ENCODE data around the gene DUSP6.
A peak's percentile ranks its signal among the peaks of the same experiment; 100 is the strongest.

The DUSP6 gene

DNA sequence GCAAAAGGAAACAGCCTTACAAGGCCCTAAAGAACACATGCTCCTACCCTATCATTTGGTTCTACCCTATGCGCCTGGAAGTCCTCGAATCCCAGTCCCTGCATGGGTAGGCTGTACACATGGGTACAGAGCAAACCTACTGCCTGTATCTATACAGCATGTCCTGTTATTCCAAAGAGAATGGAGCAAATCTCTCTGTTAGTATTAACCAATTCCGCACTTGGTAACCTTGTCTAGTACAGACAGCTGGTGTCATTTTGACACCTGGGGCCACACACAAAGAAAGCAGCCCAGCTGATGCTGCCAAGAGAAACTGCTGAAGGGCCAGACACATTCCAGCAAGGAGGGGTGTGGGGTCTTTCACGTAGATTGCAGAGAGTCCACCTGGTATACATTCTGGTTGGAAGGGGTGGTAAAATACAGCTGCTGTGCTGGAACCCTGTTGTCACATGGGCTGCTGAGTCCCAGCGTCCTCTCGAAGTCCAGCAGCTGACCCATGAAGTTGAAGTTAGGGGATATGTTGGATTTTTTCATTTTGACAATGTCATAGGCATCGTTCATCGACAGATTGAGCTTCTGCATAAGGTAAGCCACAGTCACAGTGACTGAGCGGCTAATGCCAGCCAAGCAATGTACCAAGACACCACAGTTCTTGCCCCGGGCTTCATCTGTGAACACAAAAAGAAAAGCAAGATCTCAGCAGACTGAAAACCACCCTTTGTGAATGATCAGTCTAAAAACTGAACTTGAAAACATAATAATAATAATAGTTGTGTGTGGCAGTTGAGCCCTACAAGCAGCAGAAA lies 3.2 kb downstream of the DUSP6 start:
- Histone ChIP-seq H3K36me3 (ENCODE audit: insufficient read depth, low read depth, low read length) (peaks cover 40% of the 10 kb centered on the region), H3K4me3 (ENCODE audit: low read length) (peak overlapping the region; percentile 79), H3K9me3 (ENCODE audit: insufficient read depth, low read depth, low read length) (no peaks in the 10 kb centered on the region), H3K27ac (ENCODE audit: low read length) (no peak overlapping the region), H3K27me3 (ENCODE audit: insufficient read depth, low read length) (peaks cover 62% of the 10 kb centered on the region), H3K4me1 (ENCODE audit: insufficient read depth, low read length) (peaks cover 39% of the 10 kb centered on the region), H3K9ac (ENCODE audit: low read depth, low read length) (peak overlapping the region; percentile 92; the same call in 1 of the 2 replicates)

DNA sequence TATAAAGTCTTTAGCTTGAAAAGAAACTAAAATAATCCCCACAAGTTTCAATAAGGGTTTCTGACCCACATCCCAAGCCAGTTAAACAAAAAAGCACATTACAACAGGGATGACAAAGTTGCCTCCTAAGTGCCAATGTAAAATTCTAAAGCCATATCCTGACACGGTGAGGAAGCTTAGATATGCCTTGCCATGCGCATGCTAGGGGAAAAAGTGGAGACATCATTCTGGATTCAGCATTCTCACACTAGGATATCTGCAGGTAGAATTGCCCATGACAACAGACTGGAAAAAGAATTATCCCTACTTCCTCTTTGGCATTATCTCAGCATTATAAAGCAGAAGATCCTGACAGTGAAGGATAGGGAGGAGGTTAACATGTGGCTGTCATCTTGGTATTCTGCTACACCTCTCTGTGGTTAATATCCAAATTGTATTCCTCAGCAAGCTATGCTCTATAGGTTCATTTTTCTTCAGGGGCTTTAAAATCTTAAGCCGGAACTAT lies 4.9 kb downstream of the DUSP6 start:
- Histone ChIP-seq H3K9me3 (ENCODE audit: insufficient read depth, low read depth, low read length) (no peaks in the 10 kb centered on the region), H3K4me3 (ENCODE audit: low read length) (peak overlapping the region; percentile 79; the same call in 1 of the 2 replicates), H3K9ac (ENCODE audit: low read depth, low read length) (peak overlapping the region; percentile 35; the same call in 1 of the 2 replicates), H3K27me3 (ENCODE audit: insufficient read depth, low read length) (peaks cover 64% of the 10 kb centered on the region), H3K4me1 (ENCODE audit: insufficient read depth, low read length) (peaks cover 39% of the 10 kb centered on the region), H3K36me3 (ENCODE audit: insufficient read depth, low read depth, low read length) (peaks cover 40% of the 10 kb centered on the region), H3K27ac (ENCODE audit: low read length) (no peak overlapping the region)

DNA sequence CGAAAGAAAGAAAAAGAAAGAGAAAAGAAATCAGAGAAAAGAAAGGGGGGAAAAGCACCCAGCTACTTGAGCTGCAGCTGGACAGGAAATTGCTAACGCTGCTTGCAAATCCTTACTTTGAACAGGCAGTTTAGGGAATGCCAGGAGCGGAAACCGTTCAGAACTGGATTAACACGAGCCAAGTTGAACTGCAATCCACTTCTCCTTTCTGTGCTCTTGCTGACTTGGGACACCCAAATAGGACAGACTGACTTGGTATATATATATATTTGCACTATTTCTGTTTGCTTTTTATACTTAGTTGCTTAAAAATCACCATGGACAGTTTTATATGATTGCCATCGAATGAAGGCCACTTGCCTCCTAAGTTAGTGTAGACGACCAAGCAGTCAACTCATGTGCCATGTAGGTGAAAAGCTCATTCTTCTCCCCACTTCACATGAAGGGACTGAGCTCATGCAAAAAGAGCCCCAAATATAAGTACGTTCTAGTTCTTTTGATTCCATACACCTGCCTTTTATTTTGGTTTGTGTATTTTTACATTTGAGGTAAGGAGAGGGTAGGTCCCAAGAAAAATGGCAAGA lies 5.5 kb downstream of the DUSP6 start:
- peaks cover 39% of the 10 kb centered on the region for H3K4me1 ChIP-seq (ENCODE audit: insufficient read depth, low read length)
- peak overlapping the region; percentile 49; the same call in 1 of the 2 replicates for H3K9ac ChIP-seq (ENCODE audit: low read depth, low read length)
- H3K36me3 ChIP-seq (ENCODE audit: insufficient read depth, low read depth, low read length): peaks cover 40% of the 10 kb centered on the region
- H3K27me3 ChIP-seq (ENCODE audit: insufficient read depth, low read length): peaks cover 61% of the 10 kb centered on the region
- no peaks in the 10 kb centered on the region for H3K9me3 ChIP-seq (ENCODE audit: insufficient read depth, low read depth, low read length)
- peak overlapping the region; percentile 79; the same call in 1 of the 2 replicates for H3K4me3 ChIP-seq (ENCODE audit: low read length)
- H3K27ac ChIP-seq (ENCODE audit: low read length): no peak overlapping the region

DNA sequence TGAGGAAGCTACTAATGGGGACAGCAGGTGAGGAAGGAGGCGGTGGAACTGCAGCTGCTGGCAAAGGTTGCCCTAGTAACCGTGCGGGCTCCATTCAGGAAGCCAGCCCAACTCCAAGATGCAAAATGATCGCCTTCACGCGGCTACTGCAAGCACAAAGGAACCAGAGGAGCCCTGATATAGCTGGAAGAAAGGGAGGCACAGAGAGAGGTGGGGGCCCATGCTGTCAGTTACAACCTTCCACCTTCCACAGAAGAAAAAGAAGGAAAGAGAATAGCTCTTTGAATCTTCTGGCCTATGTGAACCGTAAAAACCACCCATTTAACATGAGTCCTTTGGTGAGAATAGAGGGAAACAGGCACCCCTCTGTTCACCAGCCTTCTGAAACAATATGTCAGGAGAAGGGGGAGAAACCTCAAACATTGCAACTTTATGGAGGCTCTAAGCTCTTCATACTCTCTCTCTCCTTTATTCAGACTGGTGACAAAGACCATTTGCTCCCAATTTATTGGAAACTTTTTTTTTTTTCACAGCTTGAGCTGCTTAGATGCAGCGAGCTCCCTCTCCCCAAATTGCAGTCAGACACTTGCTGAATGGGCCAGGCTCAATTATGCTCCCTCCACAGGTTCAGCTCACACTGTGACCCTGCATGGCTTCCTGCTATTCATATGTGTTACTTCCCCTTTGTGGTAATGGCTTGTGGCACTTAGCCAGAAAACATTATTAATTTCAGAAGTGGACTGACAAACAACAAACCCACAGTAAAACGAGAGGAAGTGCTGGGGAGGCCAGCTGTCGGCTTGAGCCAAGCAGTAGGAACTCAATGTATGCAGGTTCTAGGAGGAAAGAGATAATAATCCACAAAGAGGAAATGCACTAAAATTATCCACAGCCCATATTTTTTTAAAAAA lies 6.2 kb downstream of the DUSP6 start:
- Histone ChIP-seq H3K27ac (ENCODE audit: low read length) (peak overlapping the region; percentile 14), H3K9me3 (ENCODE audit: insufficient read depth, low read depth, low read length) (no peaks in the 10 kb centered on the region), H3K27me3 (ENCODE audit: insufficient read depth, low read length) (peaks cover 54% of the 10 kb centered on the region), H3K36me3 (ENCODE audit: insufficient read depth, low read depth, low read length) (peaks cover 40% of the 10 kb centered on the region), H3K4me1 (ENCODE audit: insufficient read depth, low read length) (peaks cover 39% of the 10 kb centered on the region), H3K9ac (ENCODE audit: low read depth, low read length) (peak overlapping the region; percentile 49; the same call in 1 of the 2 replicates), H3K4me3 (ENCODE audit: low read length) (peak overlapping the region; percentile 79; the same call in 1 of the 2 replicates)

DNA sequence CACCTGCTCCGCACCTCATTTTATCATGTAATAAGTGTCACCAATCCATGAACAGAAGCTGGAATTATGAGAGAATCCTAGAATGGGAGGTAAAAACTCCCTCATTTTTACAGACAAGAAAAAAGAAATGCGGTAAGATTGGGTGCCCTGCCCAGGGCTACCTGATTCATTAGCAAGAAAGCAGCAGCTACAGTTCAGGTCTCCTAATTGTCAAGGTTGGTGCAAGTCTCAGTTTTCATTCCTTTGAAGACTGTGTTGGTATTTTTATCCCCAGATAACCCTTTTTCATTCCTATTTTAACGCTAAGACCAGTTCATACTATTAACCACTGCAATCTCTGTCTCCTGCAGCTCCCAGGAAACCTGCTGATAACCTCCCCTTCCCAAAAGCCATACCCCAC lies 6.9 kb downstream of the DUSP6 start:
- Histone ChIP-seq H3K4me1 (ENCODE audit: insufficient read depth, low read length) (peaks cover 39% of the 10 kb centered on the region), H3K9ac (ENCODE audit: low read depth, low read length) (no peak overlapping the region), H3K4me3 (ENCODE audit: low read length) (peak overlapping the region; percentile 24; the same call in 1 of the 2 replicates), H3K9me3 (ENCODE audit: insufficient read depth, low read depth, low read length) (no peaks in the 10 kb centered on the region), H3K36me3 (ENCODE audit: insufficient read depth, low read depth, low read length) (peaks cover 34% of the 10 kb centered on the region), H3K27me3 (ENCODE audit: insufficient read depth, low read length) (peaks cover 47% of the 10 kb centered on the region), H3K27ac (ENCODE audit: low read length) (no peak overlapping the region)

DNA sequence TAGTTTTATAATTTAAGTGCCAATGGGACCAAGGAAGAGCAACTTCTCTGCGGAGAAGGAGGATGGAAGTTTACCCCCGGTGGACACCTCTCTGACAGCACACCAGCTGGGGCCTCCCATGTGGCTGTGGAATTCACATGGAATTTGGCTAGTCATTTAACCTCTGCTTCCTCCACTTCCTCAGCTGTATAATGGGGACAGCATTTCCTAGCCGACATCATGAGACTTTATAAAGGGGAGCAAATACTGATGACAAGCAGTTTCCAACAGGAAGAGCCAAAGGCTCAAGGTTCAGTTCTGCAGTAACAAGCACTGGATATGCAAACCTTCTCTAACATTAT lies 7.5 kb downstream of the DUSP6 start:
- Histone ChIP-seq H3K27me3 (ENCODE audit: insufficient read depth, low read length) (peaks cover 47% of the 10 kb centered on the region), H3K27ac (ENCODE audit: low read length) (no peak overlapping the region), H3K36me3 (ENCODE audit: insufficient read depth, low read depth, low read length) (peaks cover 28% of the 10 kb centered on the region), H3K4me3 (ENCODE audit: low read length) (no peak overlapping the region), H3K9me3 (ENCODE audit: insufficient read depth, low read depth, low read length) (no peaks in the 10 kb centered on the region), H3K4me1 (ENCODE audit: insufficient read depth, low read length) (peaks cover 39% of the 10 kb centered on the region), H3K9ac (ENCODE audit: low read depth, low read length) (no peak overlapping the region)

DNA sequence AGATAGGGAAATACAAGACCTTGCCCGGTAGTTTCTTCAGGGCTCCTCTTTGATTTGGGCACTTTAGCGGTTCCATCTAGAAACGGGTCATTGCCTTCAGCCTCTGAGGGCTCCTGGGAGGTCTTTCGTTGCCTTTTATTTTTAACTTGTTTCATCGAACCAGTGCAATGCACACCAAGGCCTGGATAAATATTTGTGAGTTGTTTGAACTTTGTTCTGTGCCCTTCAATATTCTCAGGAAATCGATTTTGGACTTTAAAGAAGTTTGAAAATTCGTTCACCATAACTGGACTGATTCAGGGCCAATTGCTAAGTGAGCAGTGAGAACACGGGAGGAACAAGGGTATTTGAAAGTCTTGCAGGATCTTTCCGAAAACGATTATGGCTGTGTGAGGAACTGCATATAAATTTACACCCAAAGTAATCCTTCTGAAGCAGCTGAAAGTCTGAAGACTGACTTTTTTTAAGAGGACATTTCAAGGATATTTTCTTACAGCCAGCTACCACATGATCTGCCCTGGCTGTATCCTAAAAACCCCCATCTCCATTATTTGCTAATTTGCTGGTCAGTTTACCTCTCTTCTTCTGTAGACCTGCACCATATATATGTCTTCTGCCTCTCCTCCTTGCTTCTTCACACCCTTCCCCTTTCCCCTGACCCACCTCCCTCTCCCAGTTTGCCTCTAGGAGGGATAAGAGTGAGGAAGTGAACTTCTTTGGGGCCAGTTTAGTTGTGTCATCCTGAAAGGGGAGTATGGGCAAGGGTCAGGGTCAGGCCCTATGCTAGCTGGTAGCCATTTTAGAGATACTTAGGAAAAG lies 8.0 kb downstream of the DUSP6 start:
- Histone ChIP-seq H3K4me1 (ENCODE audit: insufficient read depth, low read length) (peaks cover 37% of the 10 kb centered on the region), H3K27ac (ENCODE audit: low read length) (no peak overlapping the region), H3K9me3 (ENCODE audit: insufficient read depth, low read depth, low read length) (no peaks in the 10 kb centered on the region), H3K9ac (ENCODE audit: low read depth, low read length) (no peak overlapping the region), H3K36me3 (ENCODE audit: insufficient read depth, low read depth, low read length) (peaks cover 22% of the 10 kb centered on the region), H3K27me3 (ENCODE audit: insufficient read depth, low read length) (peaks cover 43% of the 10 kb centered on the region), H3K4me3 (ENCODE audit: low read length) (no peak overlapping the region)

DNA sequence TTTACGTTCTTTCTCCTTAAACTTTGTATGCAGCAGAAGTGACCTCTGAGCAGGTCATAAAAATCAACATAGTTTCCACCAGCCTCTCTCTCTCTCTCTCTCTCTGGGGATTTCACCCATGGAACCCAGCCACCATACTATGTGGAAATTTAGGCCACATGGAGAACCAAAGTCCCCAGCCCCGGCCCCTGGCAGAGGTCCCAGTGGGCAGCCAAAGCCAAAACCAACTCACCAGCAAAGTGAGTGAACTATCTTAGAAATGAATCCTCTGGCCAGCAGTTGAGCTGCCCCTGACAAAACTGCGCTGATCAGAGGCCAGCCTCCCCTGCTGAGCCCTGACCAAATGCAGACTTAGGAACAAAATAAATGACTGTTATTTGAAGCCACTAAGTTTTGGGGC lies 9.2 kb downstream of the DUSP6 start:
- no peak overlapping the region for H3K27ac ChIP-seq (ENCODE audit: low read length)

DNA sequence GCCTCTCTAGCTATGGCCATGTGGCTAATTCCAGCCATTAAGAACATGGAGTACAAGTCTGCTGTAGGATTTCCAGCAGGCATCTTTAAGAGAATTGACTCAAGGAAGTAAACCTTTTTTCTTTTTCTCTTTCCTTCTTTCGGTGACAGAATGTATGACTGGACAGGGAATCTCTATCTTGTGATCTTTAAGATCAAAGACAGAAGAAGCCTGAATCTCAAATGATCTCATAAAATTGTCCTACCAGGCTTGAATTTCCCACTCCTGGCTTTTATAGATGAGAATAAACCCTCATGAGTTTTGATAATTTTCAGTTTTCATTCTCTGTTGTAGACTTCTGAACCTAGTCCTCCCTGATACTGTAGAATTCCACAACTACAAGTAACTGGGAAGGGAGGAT lies 11.4 kb downstream of the DUSP6 start:
- H3K27ac ChIP-seq (ENCODE audit: low read length): no peak overlapping the region

More for the DNA sequence above, 9.2 kb downstream of the DUSP6 start:
- H3K4me1 ChIP-seq (ENCODE audit: insufficient read depth, low read length): peaks cover 27% of the 10 kb centered on the region
- H3K27me3 ChIP-seq (ENCODE audit: insufficient read depth, low read length): peaks cover 31% of the 10 kb centered on the region
- H3K4me3 ChIP-seq (ENCODE audit: low read length): no peak overlapping the region
- no peaks in the 10 kb centered on the region for H3K9me3 ChIP-seq (ENCODE audit: insufficient read depth, low read depth, low read length)
- H3K36me3 ChIP-seq (ENCODE audit: insufficient read depth, low read depth, low read length): peaks cover 11% of the 10 kb centered on the region; the same call in 1 of the 2 replicates
- H3K9ac ChIP-seq (ENCODE audit: low read depth, low read length): no peak overlapping the region

DNA sequence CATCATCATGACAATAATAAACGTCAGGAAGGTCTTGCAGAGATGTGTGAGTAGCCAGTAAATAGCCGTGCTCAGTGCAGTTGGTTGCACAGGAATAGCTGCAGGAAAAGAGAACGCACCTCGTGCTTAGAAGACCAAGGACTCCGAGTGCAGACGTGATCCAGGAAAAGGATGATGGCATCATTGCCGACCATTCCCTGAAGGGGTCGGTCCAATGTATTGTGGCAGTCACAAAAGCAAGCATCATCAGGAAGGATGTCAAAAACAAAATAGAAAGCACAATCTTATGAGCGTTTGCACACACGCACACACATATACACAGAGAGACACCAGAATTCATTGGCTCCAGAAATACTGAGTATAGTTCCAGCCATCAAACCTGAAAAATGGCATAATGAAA lies 12.8 kb downstream of the DUSP6 start:
- H3K27me3 ChIP-seq (ENCODE audit: insufficient read depth, low read length): peaks cover 6% of the 10 kb centered on the region; the same call in 1 of the 2 replicates
- no peak overlapping the region for H3K4me3 ChIP-seq (ENCODE audit: low read length)
- no peaks in the 10 kb centered on the region for H3K36me3 ChIP-seq (ENCODE audit: insufficient read depth, low read depth, low read length)
- H3K4me1 ChIP-seq (ENCODE audit: insufficient read depth, low read length): no peaks in the 10 kb centered on the region; the same call in 1 of the 2 replicates
- no peak overlapping the region for H3K9ac ChIP-seq (ENCODE audit: low read depth, low read length)
- H3K9me3 ChIP-seq (ENCODE audit: insufficient read depth, low read depth, low read length): no peaks in the 10 kb centered on the region
- H3K27ac ChIP-seq (ENCODE audit: low read length): no peak overlapping the region

More for the DNA sequence above, 11.4 kb downstream of the DUSP6 start:
- Histone ChIP-seq H3K4me1 (ENCODE audit: insufficient read depth, low read length) (peaks cover 8% of the 10 kb centered on the region; the same call in 1 of the 2 replicates), H3K9me3 (ENCODE audit: insufficient read depth, low read depth, low read length) (no peaks in the 10 kb centered on the region), H3K4me3 (ENCODE audit: low read length) (no peak overlapping the region), H3K36me3 (ENCODE audit: insufficient read depth, low read depth, low read length) (no peaks in the 10 kb centered on the region), H3K9ac (ENCODE audit: low read depth, low read length) (no peak overlapping the region), H3K27me3 (ENCODE audit: insufficient read depth, low read length) (peaks cover 9% of the 10 kb centered on the region; the same call in 1 of the 2 replicates)
